ENCODE results near the gene GRK2.

DNA sequence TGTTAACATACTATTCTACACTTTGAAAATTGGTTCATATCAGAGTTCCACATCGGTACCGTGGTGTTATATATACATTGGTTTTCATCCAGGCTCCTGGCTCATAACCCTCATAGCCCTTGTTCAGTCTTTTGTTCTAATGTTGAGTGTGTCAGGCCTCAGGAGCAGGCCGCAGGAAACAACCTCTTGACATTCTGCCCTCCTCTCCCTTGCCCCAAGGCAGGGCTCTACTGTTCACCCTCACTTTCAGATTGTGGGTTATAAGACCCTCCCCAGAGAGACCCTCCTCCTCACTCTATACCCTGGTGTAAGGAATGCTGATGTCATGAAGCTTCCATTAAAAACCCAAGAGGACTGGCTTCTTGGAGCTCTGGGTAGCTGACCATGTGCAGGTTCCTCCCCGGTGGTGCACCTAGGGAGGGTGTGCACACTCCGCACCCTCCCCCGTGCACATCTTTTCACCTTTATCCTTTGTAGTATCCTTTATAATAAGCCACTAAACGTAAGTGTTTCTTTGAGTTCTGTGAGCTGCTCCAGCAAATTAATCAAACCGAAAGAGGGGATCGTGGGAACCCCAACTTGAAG lies 49.1 kb downstream of the GRK2 start:
- TF ChIP-seq POLR2A (IDR thresholded peaks at IDR 0.05; ENCODE audit: low read depth, low read length) (no peak), POLR2AphosphoS5 (IDR thresholded peaks at IDR 0.05; ENCODE audit: low read depth, low read length) (no peak)

All from GM12892 (cell line).